Fibroblast of skin of back (primary cell): Measurements from ENCODE around the gene ZBTB8A. TPM values are rescaled to one million over a fixed set of nuclear protein-coding genes. Genes with fewer than 3 reads are reported as not detected.
"Not testable (repeated sequence)": the region's sequence is repeated elsewhere in the genome, so short reads cannot be mapped to it uniquely, and the experiment has no call there.

Experiments used
- DNase-seq: peaks from one replicate; pipeline ENCODE4 v3.0.0-alpha.2; 2013
- polyA plus RNA-seq, 2 experiments: library from polyadenylated mRNA; unstranded; fragments of 120-200 nt; gene quantifications; one replicate each; pipeline ENCODE4 v1.2.1, GENCODE V29; 2013; ENCODE audit not compliant: insufficient read length in 2 of 2

ZBTB8A gene
- polyA plus RNA-seq (2013, experiment 1 of 2; ENCODE audit: insufficient read length) = 5.4 TPM
- polyA plus RNA-seq (2013, experiment 2 of 2; ENCODE audit: insufficient read length) = 6.3 TPM

DNA sequence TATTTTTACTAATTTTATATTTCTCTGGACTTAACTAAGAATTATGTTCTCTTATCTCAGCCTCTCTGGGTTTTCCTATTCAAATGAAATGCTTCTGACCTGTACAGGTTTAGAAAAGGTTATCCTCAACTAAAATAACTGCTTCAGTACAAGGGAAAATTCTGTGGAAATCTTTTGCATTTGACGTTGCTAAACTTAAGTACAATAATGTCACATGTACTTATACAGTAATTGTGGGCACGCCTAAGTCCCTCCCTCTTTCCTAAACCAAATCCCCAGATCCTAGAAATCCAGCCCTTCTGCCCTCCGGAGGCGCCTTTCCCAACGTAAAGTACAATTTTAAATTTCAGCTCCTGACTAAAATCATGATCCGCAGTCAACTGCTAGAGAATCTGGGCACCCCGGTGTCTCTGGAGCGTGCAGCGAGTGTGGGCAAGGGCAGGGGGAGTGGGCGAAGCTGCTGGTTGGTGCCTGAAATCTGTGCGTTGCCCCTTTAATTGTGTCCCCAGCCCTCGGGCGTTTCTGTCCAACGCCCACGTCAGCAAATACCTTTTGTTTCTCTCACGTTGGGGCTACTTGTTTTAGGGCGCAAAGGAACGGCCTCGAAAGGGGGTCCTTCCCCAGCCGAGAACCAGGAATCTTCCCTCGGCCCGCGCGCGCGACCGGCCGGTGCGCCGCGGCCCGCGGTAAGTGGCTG is at the start of gene ZBTB8A:
ZBTB8A (plus strand) TSS at position 541 of the 697 bp plus-strand sequence. CDS start 53,505 bp downstream, outside the sequence.
- DNase-seq = peak; percentile 69

DNA sequence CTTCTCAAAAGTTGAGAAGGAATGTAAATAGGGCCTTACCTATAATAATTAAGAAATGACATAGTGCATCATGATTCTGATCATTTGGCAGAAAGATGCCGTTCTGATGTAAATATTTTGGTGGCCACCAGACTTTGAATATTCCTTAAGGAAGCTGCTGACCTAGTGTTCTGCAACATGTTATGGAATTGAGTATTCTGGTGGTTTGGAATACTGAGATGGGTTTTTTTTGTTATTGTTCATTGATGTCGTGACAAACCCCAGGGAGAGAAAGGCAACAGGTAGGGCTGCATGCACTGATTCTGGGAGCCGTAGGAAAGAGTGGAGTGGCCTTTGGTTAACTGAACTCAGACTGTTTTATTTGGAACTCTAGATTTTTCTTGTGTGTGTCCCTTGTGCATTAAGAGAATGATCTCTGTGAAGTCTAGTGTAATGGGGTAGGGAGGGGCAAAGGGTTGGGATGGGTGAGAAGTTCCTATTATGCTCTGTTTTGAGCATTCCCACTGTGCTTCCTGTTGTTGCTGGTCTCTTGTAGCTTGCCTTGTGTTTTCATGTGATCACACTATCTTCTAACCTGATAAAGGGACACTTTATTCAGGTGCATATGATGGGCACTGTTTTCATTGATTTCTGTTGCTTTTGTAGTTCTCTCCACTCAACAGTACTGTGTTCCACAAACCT is 49.3 kb upstream of the ZBTB8A start:
- DNase-seq = no peak

GRCh38 chr1:32491386-32491785 is 47.8 kb upstream of the ZBTB8A start:
- DNase-seq = no peak

- peak; percentile 54 for DNase-seq
Measured at GRCh38 chr1:32494196-32494595, 45.0 kb upstream of the ZBTB8A start.

GRCh38 chr1:32494711-32495337 is 44.4 kb upstream of the ZBTB8A start:
- DNase-seq = no peak

GRCh38 chr1:32496127-32496526 is 43.1 kb upstream of the ZBTB8A start:
- DNase-seq = peak; percentile 53

DNA sequence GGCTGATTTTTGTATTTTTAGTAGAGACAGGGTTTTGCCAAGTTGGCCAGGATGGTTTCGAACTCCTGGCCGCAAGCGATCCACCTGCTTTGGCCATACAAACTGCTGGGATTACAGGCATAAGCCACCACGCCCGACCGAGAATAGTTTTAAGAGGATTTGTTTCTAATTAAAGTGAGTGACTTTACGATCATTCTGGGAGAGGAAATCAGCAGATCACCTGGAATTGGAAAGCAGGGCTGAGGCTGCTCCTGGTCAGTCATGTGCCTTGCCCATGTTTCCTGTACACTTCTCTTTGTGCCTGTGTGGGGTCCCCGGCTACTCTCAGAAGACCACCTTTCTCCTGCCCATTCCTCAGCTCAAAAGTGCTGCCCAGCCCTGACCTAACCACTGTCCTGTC is 40.5 kb upstream of the ZBTB8A start:
- no peak for DNase-seq

- peak; percentile 71 for DNase-seq
Measured at GRCh38 chr1:32500387-32501209, 38.6 kb upstream of the ZBTB8A start.

GRCh38 chr1:32501865-32502264 is 37.4 kb upstream of the ZBTB8A start:
- no peak for DNase-seq

GRCh38 chr1:32503153-32503552 is 36.1 kb upstream of the ZBTB8A start:
- no peak for DNase-seq

- DNase-seq = peak; percentile 37
Measured at GRCh38 chr1:32507021-32507420, 32.2 kb upstream of the ZBTB8A start.

GRCh38 chr1:32508761-32509160 is 30.5 kb upstream of the ZBTB8A start:
- no peak for DNase-seq

DNA sequence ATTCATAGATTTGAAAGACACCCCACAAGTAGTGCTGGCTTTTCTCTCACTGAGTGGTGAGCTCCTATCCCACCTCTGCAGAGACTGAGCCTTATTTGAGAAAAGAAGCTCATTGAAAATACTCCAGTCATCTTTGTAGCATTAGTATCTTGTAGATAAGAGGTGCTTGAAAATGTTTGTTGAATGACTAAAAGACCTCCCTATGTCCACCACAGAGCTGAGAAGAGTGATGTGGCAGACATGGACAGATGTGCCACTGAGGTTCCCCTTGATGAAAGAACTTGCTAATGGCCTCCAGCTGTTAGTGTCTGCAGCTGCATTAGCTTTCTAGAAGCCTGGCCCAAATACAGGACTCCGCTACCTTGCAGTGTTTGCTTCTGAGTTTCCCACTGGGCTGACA is 29.3 kb upstream of the ZBTB8A start:
- no peak for DNase-seq

DNA sequence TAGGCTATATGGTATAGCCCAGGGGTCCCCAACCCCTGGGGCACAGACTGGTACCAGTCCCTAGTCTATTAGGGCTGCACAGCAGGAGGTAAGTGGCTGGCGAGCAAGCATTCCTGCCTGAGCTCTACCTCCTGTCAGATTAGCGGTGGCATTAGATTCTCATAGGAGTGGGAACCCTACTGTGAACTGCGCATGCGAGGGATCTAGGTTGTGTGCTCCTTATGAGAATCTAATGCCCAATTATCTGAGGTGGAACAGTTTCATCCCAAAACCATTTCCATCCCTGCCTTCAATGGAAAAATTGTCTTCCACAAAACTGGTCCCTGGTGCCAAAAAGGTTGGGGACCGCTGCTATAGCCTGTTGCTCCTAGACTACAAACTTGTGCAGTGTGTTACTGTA is 22.8 kb upstream of the ZBTB8A start:
- no peak for DNase-seq

- DNase-seq = no peak
Measured at GRCh38 chr1:32518976-32519375, 20.3 kb upstream of the ZBTB8A start.

GRCh38 chr1:32521165-32521564 is 18.1 kb upstream of the ZBTB8A start:
- DNase-seq = no peak

DNA sequence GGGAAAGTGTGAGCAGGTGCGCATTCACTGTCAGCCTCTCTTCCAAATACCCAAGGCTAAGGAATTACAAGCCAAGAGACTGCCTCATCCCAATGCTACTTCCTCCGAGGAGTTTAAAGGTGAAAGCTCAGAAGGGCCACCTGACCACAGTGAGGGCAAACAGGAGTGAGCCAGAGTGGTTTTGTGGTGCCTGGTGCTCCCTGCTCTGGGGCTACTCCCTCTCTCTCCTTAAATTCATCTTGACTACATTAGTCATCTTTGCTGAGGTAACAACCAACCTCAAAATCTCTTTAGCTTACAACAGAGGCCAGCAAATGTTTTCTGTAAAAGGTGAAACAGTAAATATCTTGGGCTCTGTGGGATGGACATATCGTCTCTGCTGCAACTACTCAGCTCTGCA is 14.2 kb upstream of the ZBTB8A start:
- no peak for DNase-seq

- DNase-seq = no peak
Measured at GRCh38 chr1:32525661-32526444, 13.4 kb upstream of the ZBTB8A start.

- not testable (repeated sequence) for DNase-seq
Measured at GRCh38 chr1:32528550-32528949, 10.7 kb upstream of the ZBTB8A start.

- no peak for DNase-seq
Measured at GRCh38 chr1:32533792-32534327, 5.4 kb upstream of the ZBTB8A start.

DNA sequence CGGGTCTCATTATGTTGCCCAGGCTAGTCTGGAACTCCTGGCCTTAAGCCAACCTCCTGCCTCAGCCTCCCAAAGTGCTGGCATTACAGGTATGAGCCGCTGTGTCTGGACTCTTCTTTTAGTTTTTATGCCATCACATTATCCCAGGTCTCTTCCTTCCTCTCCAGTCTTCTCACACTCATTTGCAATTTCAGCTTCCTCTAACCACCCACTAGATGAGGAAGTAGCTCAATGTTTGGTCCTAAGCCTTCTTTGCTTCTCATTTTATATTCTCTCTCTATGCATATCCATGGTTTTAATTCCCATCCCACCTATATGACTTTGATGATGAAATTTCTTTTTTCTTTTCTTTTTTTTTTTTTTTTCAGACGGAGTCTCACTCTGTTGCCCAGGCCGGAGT is 3.1 kb upstream of the ZBTB8A start:
- no peak for DNase-seq

- no peak for DNase-seq
Measured at GRCh38 chr1:32536764-32537163, 2.5 kb upstream of the ZBTB8A start.
